ENCODE measurements around the gene MED29.
A peak's percentile ranks its signal among the peaks of the same experiment; 100 is the strongest.
"Not testable (repeated sequence)": the region's sequence is repeated elsewhere in the genome, so short reads cannot be mapped to it uniquely, and the experiment has no call there.

Gene MED29

DNA sequence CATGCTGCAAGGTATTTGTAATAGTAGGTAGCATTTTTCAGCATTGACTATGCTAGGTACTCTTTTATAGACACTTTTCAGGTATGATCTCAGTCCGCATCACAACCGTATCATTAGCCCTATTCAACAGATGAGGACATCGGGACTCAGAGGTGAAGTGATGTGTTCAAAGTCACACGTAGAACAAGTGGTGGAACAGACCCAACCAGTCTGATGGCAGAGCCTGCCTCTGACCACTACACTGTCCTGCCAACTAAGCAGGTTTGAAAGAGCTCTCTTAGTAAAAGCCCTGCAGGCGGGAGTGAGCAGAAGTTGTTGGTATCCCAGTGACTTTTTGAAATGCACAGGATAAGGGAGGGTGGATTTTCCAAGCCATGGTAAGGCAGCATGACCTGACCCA lies 20.4 kb upstream of the MED29 start:
- no peak for DNase-seq (ENCODE audit: low read depth)

DNA sequence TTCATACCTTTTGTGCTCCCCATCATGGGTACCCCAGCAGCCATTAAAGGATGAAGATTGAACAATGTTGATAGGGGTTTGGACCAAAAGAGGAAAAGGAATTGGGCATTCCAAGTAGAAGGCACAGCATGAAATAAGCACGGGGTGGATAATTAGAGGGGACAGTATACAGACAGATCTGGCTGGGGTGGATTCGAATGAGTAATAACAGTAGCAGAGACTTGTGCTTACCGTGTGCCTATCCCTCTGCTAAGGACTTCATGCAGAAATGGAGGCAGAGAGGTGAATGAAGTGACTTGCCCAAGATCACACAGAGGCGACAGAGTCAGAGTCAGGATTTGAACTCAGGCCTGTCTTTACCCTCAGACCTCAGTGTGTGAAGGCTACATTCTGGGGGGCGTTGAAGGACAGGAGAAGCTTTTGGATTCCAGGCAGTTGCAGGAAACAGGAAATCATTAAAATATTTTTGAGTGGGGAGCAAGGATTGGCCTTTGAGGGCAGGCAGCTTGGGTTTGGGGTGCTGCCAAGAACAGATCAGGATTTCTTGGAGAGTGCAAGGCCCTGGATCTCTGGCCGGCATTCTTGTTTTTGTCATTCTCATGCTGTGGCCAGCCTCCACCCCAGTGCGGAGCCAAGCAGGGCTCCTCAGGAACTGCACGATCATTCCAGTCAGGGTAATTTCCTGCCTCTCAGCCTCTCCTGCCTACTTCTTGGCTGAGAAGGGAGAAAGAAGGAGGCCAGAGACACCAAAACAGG lies 19.0 kb upstream of the MED29 start:
- DNase-seq (ENCODE audit: low read depth): peak; percentile 96

DNA sequence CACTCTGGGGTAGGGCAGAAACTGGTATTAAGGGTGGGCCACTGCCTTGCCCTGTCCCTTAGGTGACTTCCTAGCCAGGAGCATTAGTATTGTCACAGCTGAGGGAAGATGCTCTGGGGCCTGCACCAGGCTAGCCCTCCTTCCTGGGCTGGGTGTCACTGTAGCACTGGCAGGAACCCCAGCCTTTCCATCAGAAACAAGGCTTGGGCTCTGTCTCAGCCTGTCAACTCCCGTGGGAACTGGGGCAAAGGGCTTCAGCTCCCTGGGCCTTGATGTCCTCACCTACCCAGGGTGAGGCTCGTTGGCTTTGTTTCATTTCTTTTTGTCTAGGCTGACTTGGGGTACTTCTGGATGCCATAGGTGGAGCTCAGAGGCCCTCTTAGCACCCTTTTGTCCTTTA lies 18.2 kb upstream of the MED29 start:
- no peak for DNase-seq (ENCODE audit: low read depth)

DNA sequence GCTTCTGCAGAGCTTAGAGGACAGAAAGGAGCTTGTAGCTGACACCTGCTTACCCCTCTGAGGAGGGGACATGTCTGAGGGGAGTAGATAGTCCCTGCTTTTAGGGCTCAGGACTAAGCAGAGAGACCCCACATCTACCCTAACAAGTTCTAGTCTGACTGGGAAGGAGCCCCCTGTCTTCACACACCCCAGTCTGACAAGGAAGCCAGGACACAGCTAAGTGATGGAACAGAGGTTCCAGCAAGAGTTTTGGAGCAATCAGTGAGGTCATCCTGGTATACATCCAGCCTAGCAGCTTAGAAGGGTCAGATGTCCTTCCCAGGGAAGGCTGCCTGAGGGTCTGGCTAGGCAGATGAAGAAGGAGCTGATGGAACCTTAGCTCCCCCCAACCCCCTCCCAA lies 15.2 kb upstream of the MED29 start:
- DNase-seq (ENCODE audit: low read depth): no peak

DNA sequence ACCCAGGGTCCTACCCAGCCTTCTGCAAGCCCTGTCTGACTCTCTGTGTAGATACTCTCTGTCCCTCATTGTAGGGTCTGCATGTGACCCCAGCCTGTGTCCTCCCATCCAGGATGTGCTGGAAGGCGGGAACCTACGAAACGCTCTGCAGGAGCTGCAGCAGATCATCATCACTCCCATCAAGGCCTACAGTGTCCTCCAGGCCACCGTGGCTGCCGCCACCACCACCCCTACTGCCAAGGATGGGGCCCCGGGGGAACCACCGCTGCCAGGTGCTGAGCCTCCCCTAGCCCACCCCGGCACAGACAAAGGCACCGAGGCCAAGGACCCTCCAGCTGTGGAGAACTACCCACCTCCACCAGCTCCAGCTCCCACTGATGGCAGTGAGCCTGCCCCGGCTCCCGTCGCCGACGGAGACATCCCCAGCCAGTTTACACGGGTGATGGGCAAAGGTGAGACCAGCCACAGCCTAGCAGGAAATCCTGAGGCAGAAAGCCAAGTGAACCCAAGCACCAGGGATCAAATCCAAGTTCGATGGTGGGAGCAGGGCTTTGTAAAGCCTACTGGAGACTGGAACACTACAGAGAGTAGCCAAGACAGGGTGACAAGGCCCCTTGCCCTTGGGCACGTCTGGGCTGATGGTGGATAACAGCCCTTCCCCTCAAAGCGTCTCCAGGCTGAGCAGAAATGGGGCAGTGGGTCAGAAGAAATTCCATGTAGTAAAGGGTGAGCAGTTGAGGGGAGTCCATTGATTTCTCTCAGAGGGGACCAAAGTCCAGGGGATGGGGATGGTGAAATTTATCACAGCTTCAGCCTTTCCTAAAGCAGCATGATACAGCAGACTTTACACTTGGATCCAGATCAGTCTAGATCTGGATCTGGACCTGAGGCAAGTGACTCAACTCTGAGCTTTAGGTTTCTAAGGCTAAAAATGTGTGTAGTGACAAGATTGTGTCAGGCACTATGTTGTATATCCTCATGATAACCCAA lies 13.5 kb upstream of the MED29 start:
- no peak for DNase-seq (ENCODE audit: low read depth)

DNA sequence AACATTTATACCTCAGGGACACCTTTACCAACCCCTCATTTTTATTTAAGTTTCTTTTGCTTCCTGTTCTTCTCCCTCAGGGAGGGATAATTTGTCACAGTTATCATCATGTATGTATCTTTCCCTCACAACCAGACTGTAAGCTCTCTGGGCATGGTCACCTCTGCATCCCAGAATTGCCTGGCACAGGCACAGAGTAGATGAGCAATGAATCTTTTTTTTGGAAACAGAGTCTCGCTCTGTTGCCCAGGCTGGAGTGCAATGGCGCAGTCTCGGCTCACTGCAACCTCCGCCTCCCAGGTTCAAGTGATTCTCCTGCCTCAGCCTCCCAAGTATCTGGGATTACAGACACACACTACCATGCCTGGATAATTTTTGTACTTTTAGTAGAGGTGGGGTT lies 11.8 kb upstream of the MED29 start:
- DNase-seq (ENCODE audit: low read depth): not testable (repeated sequence)

DNA sequence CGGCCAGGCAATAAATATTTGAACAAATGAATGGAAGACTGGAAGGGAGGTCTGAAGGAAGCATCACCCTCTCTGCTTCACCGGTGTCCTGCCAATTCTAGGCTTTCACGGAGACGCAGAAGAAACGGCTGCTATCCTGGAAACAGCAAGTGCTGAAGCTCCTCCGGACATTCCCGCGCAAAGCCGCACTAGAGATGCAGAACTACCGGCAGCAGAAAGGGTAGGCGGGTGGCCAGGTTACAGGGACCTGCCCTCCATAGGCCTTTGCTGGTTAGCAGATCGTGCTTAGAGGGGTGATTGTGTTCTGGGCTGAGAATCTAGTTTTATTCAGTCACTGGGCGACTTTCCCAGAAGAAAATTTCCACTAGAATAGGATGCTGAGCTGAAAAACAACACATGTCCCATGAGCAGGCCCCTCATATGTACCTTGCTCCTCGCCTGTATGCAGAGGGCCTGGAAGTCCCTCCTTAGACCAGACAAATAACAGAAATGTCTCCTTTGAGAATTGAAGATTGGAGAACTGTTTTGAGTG lies 11.2 kb upstream of the MED29 start:
- no peak for DNase-seq (ENCODE audit: low read depth)

DNA sequence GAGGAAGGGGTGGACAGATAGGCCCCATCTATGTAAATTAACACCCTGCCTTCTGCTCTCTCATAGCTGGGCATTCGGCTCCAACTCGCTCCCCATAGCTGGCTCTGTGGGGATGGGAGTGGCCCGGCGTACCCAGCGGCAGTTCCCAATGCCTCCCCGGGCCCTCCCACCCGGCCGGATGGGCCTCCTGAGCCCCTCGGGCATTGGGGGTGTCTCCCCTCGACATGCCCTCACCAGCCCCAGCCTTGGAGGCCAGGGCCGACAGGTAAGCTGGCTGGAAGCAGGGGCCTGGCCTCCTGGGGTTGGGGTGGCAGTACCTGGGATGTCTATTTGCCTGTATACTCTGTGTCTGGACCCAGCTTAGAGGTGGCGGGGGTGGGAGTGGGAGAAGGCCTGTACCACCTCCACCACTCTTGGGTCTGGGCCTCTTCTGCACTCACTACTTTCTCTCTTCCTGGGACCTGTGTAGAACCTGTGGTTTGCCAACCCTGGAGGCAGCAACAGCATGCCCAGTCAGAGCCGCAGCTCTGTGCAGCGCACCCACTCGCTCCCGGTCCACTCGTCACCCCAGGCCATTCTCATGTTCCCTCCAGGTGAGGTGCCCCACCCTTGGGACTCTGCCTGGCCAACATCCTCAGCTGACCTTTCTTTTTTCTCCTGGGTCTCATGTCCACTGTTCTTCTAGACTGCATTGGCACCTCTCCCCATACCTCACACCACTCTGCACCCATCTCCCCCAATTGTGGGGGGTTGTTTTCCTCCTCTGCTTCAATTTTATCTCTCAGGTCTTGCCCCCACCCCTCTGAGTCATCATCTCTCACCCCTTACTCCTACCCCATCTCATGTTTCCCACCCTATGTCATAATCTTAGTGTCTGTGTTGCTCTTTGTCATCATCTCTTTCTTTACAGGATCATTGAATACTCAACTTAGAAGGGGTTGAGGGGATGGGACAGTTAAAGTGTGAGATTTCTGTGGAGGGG lies 10.4 kb upstream of the MED29 start:
- no peak for DNase-seq (ENCODE audit: low read depth)

DNA sequence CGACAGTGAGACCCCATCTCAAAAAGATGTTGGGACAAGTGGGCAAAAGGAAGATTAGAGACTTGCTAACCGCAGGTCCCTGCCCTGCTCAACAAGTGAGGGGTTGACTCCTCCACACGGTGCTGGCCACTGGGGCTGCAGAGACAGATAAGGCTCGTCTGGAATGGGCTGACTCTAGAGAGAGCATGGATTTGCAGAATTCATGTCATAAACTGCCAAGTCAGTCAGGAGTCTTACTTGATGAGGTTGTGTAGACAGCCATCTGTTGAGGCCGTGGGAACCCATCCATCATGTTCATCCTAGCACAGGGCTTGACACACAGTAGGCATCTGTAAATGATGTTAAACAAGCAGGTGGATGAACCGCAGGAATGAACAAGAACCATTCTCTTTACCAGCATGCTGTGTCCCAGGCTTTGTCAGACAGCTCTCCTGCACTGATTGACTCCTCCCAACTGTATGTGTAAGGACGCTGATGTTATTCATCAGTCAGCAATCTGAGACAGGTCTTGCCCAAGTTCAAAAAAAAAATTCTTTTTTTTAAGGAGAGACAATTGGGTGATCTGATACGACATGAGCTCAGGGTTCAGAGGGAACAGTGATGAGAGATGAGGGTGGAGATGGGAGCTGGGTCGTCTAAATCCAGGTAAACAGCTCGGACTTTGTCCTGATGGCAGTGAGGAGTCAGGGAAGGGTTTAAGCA lies 9.1 kb upstream of the MED29 start:
- DNase-seq (ENCODE audit: low read depth): no peak

DNA sequence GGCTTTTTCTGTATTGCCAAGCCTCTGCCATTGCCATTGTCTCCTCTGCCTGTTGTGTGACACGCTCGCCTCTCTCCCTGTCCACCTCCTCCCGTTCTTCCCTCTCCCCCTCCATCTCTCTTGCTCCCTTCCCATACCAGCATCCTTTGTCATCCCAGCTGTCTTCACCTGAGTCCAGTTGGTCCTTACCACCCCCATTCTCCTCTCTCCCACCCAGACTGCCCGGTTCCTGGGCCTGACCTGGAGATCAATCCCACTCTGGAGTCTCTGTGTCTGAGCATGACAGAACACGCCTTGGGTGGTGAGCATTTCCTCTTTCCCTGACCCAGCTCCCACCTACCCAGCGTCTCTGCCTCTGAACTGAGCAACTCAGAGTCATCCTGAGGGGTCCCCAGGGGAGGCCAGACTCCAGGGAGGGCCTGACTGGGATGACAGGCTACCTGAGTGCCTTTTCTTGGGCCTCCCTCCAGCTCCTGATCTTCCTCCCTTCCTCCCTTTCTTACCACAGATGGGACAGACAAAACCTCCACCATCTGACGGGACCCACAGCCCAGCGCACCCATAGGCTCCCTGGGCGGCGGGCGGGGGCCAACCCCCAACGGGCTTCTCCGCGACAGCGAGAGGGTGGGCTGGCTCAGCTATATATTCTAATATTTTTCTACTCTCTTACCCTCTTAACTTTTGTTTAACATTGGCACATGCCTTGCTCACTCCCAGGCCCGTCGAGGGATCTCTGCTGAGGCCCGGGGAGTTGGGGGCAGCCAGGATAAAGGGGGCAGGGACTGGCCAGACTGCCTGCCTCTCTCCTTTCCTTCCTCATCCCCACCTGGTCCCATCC lies 8.0 kb upstream of the MED29 start:
- DNase-seq (ENCODE audit: low read depth): no peak

DNA sequence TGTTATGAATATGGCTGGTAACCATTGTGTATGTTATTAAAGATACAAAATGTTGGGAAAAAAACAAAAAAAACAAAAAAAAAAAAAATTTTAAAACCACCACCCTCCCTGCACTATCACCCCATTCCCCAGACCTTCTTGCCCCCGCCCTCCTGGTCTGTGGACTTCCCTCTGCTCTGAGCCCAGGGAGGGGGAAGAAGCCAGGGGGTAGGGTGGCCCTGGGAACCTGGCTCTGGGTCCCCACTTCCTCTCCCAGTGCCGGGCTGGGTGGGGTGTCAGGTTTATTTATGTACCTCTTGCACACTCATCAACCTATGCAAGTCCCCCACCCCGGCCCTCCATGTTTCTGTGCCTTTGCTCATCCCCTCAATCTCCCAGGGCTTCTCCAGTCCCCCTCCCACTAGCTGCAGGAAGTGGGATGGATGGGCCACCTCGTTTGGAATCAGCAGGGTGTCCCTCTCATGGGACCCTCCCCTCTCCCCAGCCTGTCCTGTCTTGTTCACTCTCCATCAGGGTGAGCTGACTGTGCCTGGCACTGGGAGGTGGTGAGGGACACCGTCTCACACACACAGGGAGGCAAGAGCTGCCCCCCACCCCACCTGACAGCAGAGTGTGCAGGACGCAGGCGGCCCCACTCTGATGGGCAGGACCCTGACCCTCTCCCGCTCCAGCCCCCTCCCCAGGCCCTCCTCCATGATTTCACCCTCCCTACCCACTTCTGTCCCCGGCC lies 6.2 kb upstream of the MED29 start:
- no peak for DNase-seq (ENCODE audit: low read depth)

DNA sequence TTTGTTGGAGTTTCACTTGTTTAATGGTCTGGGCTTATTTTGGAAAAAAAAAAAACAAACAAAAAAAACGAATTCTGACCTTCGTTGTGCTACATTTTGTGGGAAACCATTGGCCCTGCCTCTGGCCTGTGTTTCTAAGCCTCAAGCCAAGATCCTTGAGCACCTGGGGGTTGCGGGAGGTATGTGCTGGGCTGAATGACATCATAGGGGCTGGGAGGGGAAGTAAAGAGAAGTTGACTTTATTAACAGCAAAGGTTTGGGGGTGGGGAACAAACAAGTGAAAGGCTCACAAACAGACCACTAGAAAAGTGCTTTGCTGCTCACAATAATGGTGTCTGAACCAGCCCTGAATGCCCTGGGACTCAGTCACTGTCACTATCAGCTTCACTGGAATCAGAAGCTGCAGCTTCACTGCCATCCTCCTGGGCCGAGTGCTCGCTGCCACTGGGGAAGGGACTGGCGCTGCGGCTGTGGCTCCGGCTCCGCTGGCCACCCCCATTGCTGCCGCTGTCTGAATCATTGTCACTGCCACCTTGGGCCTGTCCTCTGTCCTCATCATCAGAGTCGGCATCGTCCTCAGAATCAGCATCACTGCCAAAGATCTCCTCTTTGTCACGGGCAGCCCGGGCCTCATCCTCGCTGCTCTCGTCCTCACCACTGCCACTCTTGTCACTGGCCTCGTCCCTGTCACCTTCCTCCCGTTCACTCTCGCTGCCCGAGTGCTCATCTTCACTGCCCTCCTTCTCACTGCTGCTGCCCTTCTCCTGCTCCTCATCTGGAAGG lies 5.4 kb upstream of the MED29 start:
- no peak for DNase-seq (ENCODE audit: low read depth)

DNA sequence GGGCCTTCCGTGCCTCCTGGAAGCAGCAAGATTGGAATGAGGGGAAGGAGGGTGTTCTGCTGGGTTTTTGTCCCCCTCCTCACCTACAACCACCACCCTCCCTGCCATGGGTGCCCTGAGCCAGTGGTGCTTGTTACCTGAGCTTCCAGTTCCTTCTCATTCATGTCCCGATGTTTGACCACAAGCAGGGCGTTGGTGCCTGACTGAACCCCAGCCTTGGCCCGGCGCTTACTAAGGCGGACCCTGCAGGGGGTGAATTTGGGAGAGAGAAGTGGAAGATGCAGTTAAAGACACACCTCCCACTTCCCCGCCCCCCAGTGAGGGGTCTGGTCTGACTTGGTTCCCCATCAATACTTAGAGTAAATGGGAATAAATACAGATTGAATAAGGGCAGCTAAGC lies 4.6 kb upstream of the MED29 start:
- DNase-seq (ENCODE audit: low read depth): no peak

DNA sequence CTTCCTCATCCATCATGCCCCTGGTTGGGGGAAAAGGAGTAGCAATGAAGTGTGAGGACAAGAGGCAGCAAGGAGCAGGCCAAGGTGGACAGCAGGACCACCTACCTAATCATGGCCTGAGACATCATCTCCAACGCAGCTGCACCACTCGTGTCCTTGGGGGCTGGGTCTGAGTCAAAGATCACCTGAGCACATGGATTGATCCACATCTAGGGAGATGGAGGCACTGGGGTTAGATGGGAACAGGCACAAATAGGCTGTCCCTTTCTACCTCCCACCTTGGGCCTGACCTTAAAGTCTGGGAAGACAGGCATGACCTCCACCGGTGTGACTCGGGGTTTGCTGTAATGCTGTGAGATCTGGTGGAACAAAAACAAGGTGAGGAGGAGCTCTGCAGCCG lies 2.5 kb upstream of the MED29 start:
- no peak for DNase-seq (ENCODE audit: low read depth)

DNA sequence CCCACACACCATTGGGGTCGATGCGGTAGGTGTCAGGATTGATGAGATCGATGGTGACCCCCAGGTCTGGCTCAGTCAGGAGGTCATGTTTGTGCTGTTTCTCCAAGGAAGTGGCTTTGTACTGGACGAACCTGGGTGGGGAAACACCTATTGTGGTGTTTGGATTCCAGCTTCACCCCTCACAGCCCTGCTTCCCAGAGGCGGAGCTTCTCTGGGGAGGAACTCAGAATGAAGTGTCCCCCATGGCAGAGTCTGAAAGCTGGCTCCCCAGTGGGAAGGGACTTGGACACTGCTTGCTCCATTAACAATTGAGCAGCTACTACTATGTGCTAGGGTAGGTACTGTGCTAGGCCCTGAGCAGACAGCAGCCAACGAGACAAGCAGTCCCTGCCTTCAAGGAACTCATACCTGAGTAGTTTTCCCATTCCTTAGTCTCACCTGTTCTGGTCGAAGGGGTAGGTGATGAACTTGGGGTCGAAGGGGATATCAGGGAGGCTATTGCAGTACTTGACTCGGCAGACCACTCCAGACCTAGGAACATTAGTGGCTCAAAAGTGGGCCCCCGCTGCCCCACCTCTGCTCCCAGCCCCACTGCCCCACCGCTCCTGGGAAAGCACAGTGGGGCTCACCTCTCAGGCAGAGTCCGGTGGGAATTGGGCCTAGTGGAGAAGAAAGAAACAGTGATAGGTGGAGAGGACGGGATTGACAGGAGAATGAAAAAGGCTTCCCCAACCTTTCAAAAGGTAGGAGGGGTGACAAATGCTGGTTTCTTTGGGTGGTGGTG lies 1.4 kb upstream of the MED29 start:
- no peak for DNase-seq (ENCODE audit: low read depth)

DNA sequence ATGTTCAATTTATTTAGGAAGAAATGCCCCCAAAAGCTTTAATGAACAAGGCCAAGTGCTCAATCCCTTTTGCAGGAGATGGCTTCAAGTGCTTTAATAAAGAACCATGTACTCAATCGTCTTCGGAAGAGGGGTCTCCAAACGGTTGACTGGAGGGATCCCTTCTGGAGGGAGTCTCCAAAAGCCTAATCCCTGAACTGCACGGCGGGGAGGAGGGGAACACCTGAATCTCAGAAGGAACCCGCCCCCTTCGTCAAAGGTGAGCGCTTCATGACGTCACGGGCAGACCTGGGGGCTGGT lies 777 bp upstream of the MED29 start:
- no peak for DNase-seq (ENCODE audit: low read depth)

DNA sequence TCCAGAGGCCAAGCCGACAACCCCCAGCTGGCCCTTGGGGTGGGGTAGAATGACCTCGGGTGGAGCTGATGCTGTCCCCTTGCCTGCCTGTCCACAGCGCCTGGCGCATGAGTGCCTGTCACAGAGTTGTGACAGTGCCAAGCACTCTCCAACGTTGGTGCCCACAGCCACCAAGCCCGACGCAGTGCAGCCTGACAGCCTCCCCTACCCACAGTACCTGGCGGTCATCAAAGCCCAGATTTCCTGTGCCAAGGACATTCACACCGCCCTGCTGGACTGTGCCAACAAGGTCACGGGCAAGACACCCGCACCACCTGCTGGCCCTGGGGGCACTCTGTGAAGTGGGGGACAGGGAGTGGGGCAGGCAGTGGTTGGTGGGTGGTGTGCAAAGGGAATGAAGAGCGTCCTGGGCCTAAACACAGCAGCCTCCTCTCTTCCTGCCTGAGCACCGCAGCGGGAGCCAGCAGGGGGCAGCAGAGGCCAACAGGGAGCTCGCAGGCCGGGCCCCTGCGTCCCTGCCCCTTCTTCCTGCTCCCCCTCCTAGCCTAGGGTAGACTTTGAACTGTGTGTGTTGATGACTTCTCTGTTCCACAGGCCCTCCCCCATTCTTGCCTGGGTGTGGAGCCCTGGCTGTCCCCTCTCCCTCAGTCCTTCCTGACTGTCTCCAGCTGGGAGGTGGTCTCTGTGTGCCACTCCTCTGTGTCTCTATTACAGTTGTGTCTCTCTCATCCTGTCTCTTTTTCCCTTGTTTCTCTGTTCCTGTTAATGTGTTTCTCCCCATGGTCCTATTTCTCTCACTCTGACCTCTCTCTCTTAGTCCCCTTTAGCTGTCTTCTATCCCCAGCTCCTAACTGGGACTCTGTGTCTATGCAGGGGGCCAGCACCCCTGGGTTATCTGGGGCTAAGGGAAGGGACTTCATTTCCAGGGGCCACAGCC lies 6.5 kb downstream of the MED29 start:
- DNase-seq (ENCODE audit: low read depth): peak; percentile 69

Data from stromal cell of bone marrow (primary cell).